GM19240 (cell line): ENCODE results near the gene SLFN12.
"Not testable (repeated sequence)": the region's sequence is repeated elsewhere in the genome, so short reads cannot be mapped to it uniquely, and the experiment has no call there.

ENCODE experiments used
- DNase-seq: peaks from one replicate; pipeline ENCODE4 v3.0.0; 2011; ENCODE audit warnings: low spot score; ENCODE audit not compliant: insufficient read length

Gene SLFN12

GRCh38 chr17:35432176-35433074, at the start of gene SLFN12:
TSS of gene SLFN12 (minus strand) at chr17:35432500. CDS start at chr17:35423028, 9,472 bp downstream.
- DNase-seq, result peak; percentile 37

- no peak for DNase-seq
Measured at GRCh38 chr17:35479271-35479670, 47.0 kb upstream of the SLFN12 start.

DNA sequence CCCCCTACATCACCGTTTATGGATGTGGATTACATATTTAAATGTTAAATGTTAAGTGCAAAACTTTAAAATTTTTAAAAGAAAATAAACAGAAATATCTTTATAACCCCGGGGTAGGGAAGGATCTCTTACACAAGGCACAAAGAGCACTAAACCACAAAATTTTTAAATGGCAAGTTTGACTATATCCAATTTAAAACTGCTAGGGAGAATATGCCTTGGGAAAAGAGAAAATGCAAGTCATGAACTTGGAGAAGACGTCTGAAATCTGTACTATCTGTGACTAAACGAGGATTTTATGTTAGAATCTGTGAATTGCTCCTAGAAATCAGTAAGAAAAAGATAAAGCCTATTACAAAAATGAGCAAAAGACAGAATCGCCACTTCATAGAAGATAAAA, 44.9 kb upstream of the SLFN12 start:
- DNase-seq, result no peak

GRCh38 chr17:35476283-35476820, 44.1 kb upstream of the SLFN12 start:
- DNase-seq, result no peak

DNA sequence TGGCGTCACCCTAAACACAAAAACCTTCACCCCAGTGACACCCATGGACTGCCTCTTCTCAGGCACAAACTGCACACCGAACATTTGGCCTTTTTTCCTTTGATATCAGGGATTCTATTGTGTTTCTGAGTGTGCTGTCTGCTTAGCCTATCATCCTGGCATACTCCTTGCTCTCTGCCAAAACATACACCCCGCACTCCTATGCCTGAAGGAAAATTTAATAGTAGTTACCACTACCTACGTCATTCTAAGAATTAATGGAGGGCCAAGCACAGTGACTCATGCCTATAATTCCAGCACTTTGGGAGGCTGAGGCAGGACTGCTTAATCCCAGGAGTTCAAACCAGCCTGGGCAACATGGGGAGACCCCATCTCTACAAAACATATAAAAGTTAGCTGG, 36.2 kb upstream of the SLFN12 start:
- no peak for DNase-seq

GRCh38 chr17:35467824-35468223, 35.5 kb upstream of the SLFN12 start:
- DNase-seq, result no peak

DNA sequence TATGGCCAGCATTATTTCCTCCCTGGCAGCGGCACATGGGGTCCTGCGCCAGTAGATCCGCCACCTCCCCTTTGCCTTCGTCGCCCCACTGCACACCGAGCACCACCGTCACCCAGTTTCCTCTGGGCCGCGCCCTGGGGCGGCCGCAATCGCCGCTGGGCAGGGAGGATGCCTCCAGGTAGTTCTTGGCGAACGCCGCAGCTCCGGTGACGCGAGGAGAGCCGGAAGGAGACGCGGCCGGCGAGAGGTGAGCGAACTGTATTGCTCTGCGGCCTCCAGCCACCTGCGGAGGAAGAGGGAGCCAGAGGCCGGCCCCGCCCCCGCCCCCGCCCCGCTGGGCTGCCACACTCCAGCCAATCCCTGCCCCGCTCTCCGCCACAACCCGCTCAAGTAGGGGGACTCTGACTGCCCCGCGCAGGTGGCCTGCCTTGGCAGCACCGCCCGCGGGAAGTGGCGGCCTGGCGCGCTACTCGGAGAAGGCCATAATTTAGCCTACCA, 28.1 kb upstream of the SLFN12 start:
- peak; percentile 64 for DNase-seq

DNA sequence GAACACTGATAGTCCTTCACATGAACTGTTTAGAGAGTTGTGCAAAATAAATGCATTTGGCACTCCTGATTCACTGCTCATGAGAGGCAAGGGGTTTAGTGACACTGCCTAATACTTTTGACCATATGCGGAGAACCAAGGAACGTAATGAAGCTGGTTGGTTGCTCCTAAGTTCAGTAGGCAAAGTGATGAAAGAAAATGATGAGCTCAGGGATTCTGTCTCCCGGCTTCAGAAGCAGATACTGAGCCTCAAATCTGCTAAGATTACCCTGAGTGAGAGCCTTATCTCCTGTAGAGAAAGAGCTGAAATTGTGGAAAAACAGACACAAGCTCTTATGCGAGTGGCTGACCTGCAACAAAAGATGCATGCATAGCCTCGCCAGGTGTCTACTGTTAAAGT, 21.7 kb upstream of the SLFN12 start:
- DNase-seq, result not testable (repeated sequence)

- DNase-seq, result no peak
Measured at GRCh38 chr17:35453171-35453570, 20.9 kb upstream of the SLFN12 start.

DNA sequence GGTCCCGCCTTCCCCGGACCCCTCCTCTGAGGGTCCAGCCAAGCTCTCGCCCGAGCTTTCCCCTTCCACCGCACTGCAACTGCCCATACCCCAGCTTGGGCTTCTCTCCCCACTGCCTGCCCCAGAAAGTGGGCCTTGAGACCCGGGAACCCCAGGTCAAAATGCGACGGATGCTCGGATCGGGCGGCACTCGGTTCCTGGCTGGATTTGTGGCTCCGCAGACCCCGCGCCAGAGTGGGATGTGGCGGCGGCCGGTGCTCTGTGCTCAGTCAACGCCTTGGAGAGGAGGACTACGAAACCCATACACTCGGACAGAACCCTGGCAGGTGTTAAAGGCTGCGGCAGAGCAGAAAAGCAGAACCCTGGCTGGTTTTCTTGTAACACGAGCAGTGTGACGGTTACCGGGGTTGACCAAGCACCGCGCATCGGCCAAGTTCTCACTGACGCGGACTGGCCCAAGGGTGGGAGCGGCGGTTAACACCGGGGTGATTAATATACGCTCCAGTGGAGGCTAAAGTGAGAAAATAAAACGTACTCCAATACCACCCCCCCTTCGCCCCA, 17.2 kb upstream of the SLFN12 start:
- no peak for DNase-seq

GRCh38 chr17:35448899-35449227, 16.6 kb upstream of the SLFN12 start:
- no peak for DNase-seq

- peak; percentile 59 for DNase-seq
Measured at GRCh38 chr17:35448214-35448898, 16.1 kb upstream of the SLFN12 start, which contains the start of gene SLFN13. TSS of gene SLFN13 (minus strand) at chr17:35448766. CDS start at chr17:35445680, 3,086 bp downstream.

GRCh38 chr17:35447499-35447898, 15.2 kb upstream of the SLFN12 start:
- DNase-seq, result no peak

- DNase-seq, result no peak
Measured at GRCh38 chr17:35438433-35438832, 6.1 kb upstream of the SLFN12 start.

DNA sequence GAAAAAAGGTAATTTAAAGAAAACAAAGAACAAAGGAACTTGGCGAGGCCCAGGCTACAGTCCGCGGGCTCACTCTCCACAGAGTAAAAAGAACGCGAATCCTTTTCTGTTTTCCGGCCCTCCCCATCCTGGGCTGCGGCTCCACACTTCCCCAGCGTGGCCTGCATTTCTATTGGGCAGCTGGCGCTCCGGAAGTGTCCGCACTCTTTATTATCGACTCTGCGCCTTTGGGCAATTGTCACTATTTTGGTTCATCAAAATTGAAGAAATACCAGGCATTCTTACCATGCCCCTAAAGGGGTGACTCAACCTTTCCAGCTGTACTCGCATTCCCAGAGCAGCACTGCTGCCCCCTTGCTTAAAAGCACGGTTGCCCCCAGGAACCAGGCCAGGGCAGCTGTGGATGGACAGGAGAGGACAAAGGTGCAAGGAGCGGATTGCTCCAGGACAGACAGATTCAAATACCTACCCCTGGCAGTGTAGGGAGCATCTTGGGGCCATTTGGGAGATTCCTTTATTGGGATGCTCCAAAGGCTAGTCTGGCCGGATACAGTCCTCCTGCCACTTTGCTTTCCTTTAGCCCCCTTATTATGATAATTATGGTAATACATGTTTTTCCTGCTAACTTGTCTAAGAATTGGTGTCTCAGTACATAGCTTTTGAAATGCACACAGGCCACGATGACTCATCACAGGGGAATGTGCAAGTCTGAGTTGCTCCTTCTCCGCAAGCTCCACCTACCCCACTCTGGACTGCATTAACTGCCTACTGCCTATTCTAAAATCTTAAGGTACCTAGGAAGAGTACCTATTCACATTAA, 985 bp upstream of the SLFN12 start:
- no peak for DNase-seq

- DNase-seq, result no peak
Measured at GRCh38 chr17:35429702-35430101, 2.6 kb downstream of the SLFN12 start.

DNA sequence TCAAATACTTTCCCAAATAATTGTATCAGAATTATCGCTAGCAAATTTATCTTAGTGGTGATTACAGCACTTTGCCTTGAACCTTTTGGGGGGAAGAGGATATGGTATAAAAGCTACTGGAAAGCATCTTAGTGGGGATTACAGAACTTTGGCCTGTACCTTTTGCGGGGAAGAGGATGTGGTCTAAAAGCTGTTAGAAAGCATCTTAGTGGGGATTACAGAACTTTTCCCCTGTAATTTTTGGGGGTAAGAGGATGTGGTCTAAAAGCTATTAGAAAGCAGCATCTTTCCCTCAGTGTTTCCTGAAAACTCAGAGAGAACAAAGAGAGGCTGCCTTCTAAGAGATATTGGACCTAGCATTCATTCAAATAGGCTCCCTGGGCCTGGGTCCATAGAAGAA, 4.1 kb downstream of the SLFN12 start:
- no peak for DNase-seq

- DNase-seq, result no peak
Measured at GRCh38 chr17:35423761-35424160, 8.5 kb downstream of the SLFN12 start.

- DNase-seq, result not testable (repeated sequence)
Measured at GRCh38 chr17:35421069-35421468, 11.2 kb downstream of the SLFN12 start.

DNA sequence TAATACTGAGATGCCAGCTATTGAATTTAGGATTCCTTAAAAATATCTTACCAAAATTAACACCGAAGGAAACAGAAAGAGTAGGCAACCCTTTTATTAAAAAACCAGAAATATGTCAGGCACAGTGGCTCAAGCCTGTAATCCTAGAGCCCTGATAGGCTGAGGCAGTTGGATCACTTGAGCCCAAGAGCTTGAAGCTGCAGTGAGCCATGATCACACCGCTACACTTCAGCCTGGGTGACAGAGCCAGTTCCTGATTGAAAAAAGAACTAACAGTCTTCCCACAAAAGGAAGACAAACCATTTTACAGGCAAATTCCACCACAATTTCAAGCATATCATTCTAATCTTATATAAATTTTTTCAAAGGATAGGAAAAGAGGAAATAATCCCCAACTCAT, 15.6 kb downstream of the SLFN12 start:
- DNase-seq, result no peak

DNA sequence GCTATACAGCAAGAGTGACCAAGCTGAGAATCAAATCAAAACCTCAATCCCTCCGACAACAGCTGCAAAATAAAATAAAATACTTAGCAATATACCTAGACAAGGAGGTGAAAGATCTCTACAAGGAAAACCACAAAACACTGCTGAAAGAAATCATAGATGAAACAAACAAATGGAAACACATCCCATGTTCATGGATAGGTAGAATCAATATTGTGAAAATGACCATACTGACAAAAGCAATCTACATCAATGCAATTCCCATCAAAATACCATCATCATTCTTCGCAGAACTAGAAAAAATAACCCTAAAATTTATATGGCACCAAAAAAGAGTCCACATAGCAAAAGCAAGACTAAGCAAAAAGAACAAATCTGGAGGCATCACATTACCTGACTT, 17.6 kb downstream of the SLFN12 start:
- DNase-seq, result not testable (repeated sequence)
